ENCODE results near the gene TOX3.

TOX3 gene

GRCh38 chr16:52418201-52418600, 128.7 kb downstream of the TOX3 start:
- no peak for TF ChIP-seq CTCF (conservative IDR thresholded peaks at IDR 0.05)
- no peak overlapping the region for H3K27ac ChIP-seq

GRCh38 chr16:52416888-52417287, 130.1 kb downstream of the TOX3 start:
- no peak for TF ChIP-seq CTCF (conservative IDR thresholded peaks at IDR 0.05)
- TF ChIP-seq ZFX (IDR thresholded peaks at IDR 0.05), result no peak
- H3K27ac ChIP-seq, result no peak overlapping the region

GRCh38 chr16:52411011-52411410, 135.9 kb downstream of the TOX3 start:
- H3K27ac ChIP-seq, result no peak overlapping the region
- TF ChIP-seq ZFX (IDR thresholded peaks at IDR 0.05) (no peak), CTCF (conservative IDR thresholded peaks at IDR 0.05) (no peak)

GRCh38 chr16:52408191-52408845, 138.6 kb downstream of the TOX3 start:
- H3K27ac ChIP-seq, result no peak overlapping the region
- TF ChIP-seq ZFX (IDR thresholded peaks at IDR 0.05), result no peak
- no peak for TF ChIP-seq CTCF (conservative IDR thresholded peaks at IDR 0.05)

GRCh38 chr16:52407778-52408177, 139.2 kb downstream of the TOX3 start:
- no peak overlapping the region for H3K27ac ChIP-seq

GRCh38 chr16:52405441-52405840, 141.5 kb downstream of the TOX3 start:
- TF ChIP-seq CTCF (conservative IDR thresholded peaks at IDR 0.05) (no peak), ZFX (IDR thresholded peaks at IDR 0.05) (no peak)
- H3K27ac ChIP-seq, result no peak overlapping the region

More at GRCh38 chr16:52407778-52408177, 139.2 kb downstream of the TOX3 start:
- TF ChIP-seq CTCF (conservative IDR thresholded peaks at IDR 0.05) (no peak), ZFX (IDR thresholded peaks at IDR 0.05) (no peak)

GRCh38 chr16:52404546-52404945, 142.4 kb downstream of the TOX3 start:
- TF ChIP-seq ZFX (IDR thresholded peaks at IDR 0.05) (no peak), CTCF (conservative IDR thresholded peaks at IDR 0.05) (no peak)

More at GRCh38 chr16:52404546-52404945, 142.4 kb downstream of the TOX3 start:
- H3K27ac ChIP-seq, result no peak overlapping the region

Measured in C4-2B (cell line).